Purkinje cell (primary cell): ENCODE measurements around the gene SAFB2. TPM values are rescaled to one million over a fixed set of nuclear protein-coding genes. Genes with fewer than 3 reads are reported as not detected.

Experiments used
- polyA plus RNA-seq: library from polyadenylated mRNA; unstranded; fragments of >200 nt; fragmentation: Nextera tagmentation; gene quantifications from 2 replicates; pipeline ENCODE4 v1.2.1, GENCODE V29; 2014

Gene SAFB2
- 7.2 and 10.8 TPM in 2 replicates for polyA plus RNA-seq

DNA sequence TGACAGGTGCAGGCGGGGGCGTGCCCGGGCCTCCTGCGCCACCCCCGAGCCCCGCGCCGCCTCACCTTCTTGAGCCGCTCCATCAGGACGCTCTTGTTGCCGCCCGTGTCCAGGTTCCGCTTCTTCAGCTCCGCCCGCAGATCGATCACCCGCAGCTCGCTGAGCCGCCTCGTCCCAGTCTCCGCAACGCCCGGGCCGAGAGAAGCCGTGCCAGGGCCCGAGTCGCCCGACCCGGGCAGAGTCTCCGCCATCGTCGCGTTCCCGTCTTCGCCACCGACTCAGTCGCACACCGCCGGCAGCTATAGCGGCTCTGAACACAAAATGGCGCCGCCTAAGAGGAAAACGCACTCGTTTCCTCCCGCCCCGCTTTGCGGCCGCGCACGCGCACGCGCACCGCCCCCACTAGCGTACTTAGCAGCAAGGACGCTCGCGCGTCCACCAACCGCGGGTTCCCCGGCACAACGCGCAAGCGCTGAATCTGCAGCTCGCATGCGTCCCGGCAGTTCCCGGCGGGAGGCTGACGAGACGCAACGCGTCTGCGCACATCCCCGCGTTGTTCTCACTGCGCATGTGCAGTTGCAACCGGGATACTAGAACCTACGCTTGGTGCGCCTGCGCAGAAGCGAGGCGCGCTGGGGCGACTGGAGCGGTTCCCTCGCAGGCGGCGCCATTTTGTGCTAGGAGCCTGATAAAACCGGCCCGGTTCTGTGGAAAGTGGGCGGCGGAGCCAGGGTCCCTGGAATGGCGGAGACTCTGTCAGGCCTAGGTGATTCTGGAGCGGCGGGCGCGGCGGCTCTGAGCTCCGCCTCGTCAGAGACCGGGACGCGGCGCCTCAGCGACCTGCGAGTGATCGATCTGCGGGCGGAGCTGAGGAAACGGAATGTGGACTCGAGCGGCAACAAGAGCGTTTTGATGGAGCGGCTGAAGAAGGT is at the start of gene SAFB2, which contains the start of gene SAFB:
TSS of gene SAFB2 (minus strand) at position 312 of the 932 bp plus-strand sequence. CDS start at position 251, 61 bp downstream.
TSS of gene SAFB (plus strand) at position 619 of the 932 bp plus-strand sequence. CDS start at position 742, 123 bp downstream.

GRCh38 chr19:5567360-5567969 is 55.1 kb downstream of the SAFB2 start, which contains the start of gene TINCR:
TSS of gene TINCR (minus strand) at chr19:5567953.

Other genes with a start within 250 kb of the SAFB2 start
- not detected in 2 replicates for gene ZNRF4, start 167.4 kb downstream of the SAFB2 start, polyA plus RNA-seq
- gene TINCR, start 54.8 kb downstream of the SAFB2 start, polyA plus RNA-seq = 1.4 TPM in 1 of 2 replicates, not detected in the other
- gene SAFB, start 307 bp upstream of the SAFB2 start, polyA plus RNA-seq = 6.2 and 13.3 TPM in 2 replicates
- gene MICOS13, start 57.7 kb upstream of the SAFB2 start, polyA plus RNA-seq = 52.4 and 55.3 TPM in 2 replicates
- 3.2 and 10.9 TPM in 2 replicates for gene HSD11B1L, start 58.3 kb upstream of the SAFB2 start, polyA plus RNA-seq
- gene RPL36, start 67.5 kb upstream of the SAFB2 start, polyA plus RNA-seq = 662 and 689 TPM in 2 replicates
- gene LONP1, start 97.4 kb upstream of the SAFB2 start, polyA plus RNA-seq = 3.7 and 4.3 TPM in 2 replicates
- gene CATSPERD, start 97.9 kb upstream of the SAFB2 start, polyA plus RNA-seq = not detected in 2 replicates
- not detected in 2 replicates for gene PRR22, start 162.0 kb upstream of the SAFB2 start, polyA plus RNA-seq
- 1.2 and 2.3 TPM in 2 replicates for gene DUS3L, start 168.4 kb upstream of the SAFB2 start, polyA plus RNA-seq
- not detected in 2 replicates for gene NRTN, start 182.3 kb upstream of the SAFB2 start, polyA plus RNA-seq
- gene FUT6, start 216.9 kb upstream of the SAFB2 start, polyA plus RNA-seq = not detected in 2 replicates
- gene FUT3, start 228.7 kb upstream of the SAFB2 start, polyA plus RNA-seq = not detected in 2 replicates
- not detected in 2 replicates for gene FUT5, start 247.8 kb upstream of the SAFB2 start, polyA plus RNA-seq